ENCODE measurements around the gene CCDC192. TPM values are rescaled to one million over a fixed set of nuclear protein-coding genes. Genes with fewer than 3 reads are reported as not detected.
A peak's percentile ranks its signal among the peaks of the same experiment; 100 is the strongest.

The CCDC192 gene
- total RNA-seq, 1 donor from 2014 or later: not detected

GRCh38 chr5:127757576-127757975 lies 54.4 kb downstream of the CCDC192 start:
- DNase-seq (no peak), ATAC-seq (peak; percentile 76 to 83)
- no peaks in the 10 kb centered on the region for H3K27me3 ChIP-seq (ENCODE audit: low read depth)
- TF ChIP-seq, protein P1, sequence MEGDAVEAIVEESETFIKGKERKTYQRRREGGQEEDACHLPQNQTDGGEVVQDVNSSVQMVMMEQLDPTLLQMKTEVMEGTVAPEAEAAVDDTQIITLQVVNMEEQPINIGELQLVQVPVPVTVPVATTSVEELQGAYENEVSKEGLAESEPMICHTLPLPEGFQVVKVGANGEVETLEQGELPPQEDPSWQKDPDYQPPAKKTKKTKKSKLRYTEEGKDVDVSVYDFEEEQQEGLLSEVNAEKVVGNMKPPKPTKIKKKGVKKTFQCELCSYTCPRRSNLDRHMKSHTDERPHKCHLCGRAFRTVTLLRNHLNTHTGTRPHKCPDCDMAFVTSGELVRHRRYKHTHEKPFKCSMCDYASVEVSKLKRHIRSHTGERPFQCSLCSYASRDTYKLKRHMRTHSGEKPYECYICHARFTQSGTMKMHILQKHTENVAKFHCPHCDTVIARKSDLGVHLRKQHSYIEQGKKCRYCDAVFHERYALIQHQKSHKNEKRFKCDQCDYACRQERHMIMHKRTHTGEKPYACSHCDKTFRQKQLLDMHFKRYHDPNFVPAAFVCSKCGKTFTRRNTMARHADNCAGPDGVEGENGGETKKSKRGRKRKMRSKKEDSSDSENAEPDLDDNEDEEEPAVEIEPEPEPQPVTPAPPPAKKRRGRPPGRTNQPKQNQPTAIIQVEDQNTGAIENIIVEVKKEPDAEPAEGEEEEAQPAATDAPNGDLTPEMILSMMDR (IDR thresholded peaks at IDR 0.05): peak; percentile 44
- H3K36me3 ChIP-seq: no peaks in the 10 kb centered on the region
- intact Hi-C loops (cut with DNase I): no loop called here
- no peak overlapping the region for H3K27ac ChIP-seq
- no peaks in the 10 kb centered on the region for H3K4me1 ChIP-seq
- H3K9me3 ChIP-seq: no peaks in the 10 kb centered on the region
- no peak overlapping the region for H3K4me3 ChIP-seq

DNA sequence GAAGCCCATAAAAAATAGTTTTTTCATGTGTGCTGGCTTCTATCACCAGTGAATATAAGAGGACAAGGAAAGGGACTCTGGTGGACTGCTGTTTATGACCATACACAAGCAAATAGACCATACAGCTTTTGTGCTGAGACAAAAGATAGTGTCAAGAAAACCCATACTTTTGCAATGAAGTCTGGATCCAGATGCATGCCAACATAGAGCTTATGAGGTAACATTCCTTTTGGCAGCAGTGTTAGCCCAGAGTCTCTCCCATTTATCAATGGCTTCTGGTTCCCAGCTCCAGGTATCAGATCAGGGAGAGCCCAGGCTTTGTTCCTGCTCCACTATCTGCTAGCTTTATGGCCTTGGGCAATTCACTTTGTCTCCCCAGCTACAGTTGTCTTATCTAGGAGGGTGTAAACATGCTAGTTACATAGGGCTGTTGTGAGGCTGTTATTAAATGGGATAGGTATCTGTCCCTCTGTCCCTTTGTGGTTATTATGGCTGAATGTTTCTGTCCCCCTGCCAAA lies 55.6 kb downstream of the CCDC192 start:
- Histone ChIP-seq H3K27ac (no peak overlapping the region), H3K4me1 (no peaks in the 10 kb centered on the region), H3K27me3 (ENCODE audit: low read depth) (no peaks in the 10 kb centered on the region), H3K9me3 (no peaks in the 10 kb centered on the region), H3K36me3 (no peaks in the 10 kb centered on the region), H3K4me3 (no peak overlapping the region)
- no peak for ATAC-seq
- intact Hi-C loops (cut with DNase I): no loop called here
- TF ChIP-seq, protein P1 (IDR thresholded peaks at IDR 0.05): no peak
- DNase-seq: no peak

GRCh38 chr5:127761869-127762268 lies 58.7 kb downstream of the CCDC192 start:
- Histone ChIP-seq H3K36me3 (no peaks in the 10 kb centered on the region), H3K27me3 (ENCODE audit: low read depth) (no peaks in the 10 kb centered on the region), H3K4me1 (no peaks in the 10 kb centered on the region), H3K9me3 (no peaks in the 10 kb centered on the region), H3K27ac (no peak overlapping the region), H3K4me3 (no peak overlapping the region)
- no peak for ATAC-seq
- intact Hi-C loops (cut with DNase I): no loop called here
- DNase-seq: no peak
- TF ChIP-seq, protein P1 (IDR thresholded peaks at IDR 0.05): no peak

- no peak overlapping the region for H3K27ac ChIP-seq
- H3K36me3 ChIP-seq: no peaks in the 10 kb centered on the region
- intact Hi-C loops (cut with DNase I): no loop called here
- no peaks in the 10 kb centered on the region for H3K9me3 ChIP-seq
- no peaks in the 10 kb centered on the region for H3K27me3 ChIP-seq (ENCODE audit: low read depth)
- H3K4me1 ChIP-seq: no peaks in the 10 kb centered on the region
- TF ChIP-seq, protein P1 (IDR thresholded peaks at IDR 0.05): no peak
- no peak overlapping the region for H3K4me3 ChIP-seq
- DNase-seq: no peak
- ATAC-seq: no peak
These were observed 59.2 kb downstream of the CCDC192 start for GRCh38 chr5:127762412-127762811.

DNA sequence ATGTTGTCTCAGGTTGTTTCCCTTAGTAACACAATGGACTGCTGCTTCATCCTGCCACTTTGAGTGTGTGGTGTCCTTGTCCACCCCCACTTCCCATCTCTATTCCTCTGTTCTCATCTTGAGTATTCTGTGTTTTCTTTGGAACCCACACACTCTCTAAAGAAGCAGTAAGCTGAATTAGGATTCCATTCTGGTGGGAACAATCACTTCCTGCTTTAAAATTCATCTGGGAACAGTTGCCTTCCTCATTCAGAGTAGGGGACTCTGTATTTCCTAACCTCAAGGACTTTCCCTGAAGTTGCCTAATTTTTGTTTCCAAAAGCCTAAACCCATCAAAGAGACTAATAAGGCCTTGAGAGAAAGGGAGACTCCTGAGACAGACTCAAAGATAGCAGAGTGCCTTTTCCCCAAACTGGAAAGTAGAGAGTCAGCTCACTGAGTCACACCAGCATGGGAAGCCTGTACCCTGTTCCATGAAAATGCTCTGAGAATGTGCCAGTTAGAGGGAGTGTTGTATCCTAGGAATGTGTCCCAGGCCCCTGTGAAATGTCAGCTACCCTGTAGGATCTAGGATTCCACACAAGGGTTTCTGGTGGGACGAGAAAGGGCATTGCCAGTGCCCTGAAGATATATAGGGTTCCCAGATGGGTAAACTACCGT lies 63.6 kb downstream of the CCDC192 start:
- intact Hi-C loops (cut with DNase I): no loop called here

More for the DNA sequence above, 63.6 kb downstream of the CCDC192 start:
- DNase-seq (no peak), ATAC-seq (no peak)
- H3K4me1 ChIP-seq: no peaks in the 10 kb centered on the region
- H3K4me3 ChIP-seq: no peak overlapping the region
- no peaks in the 10 kb centered on the region for H3K36me3 ChIP-seq
- H3K9me3 ChIP-seq: no peaks in the 10 kb centered on the region
- no peaks in the 10 kb centered on the region for H3K27me3 ChIP-seq (ENCODE audit: low read depth)
- H3K27ac ChIP-seq: no peak overlapping the region
- TF ChIP-seq, protein P1 (IDR thresholded peaks at IDR 0.05): no peak
